HEK293 (cell line): Measurements from ENCODE around the gene STARD10.

ENCODE experiments used
- KLF16 ChIP-seq: fragments of 450-650 bp; formaldehyde crosslinking; IDR thresholded peaks from 2 replicates; pipeline ENCODE4 v1.5.1; 2017; ENCODE audit warnings: missing biosample characterization, missing genetic modification characterization
- YY1 ChIP-seq: fragments of 450-650 bp; formaldehyde crosslinking; IDR thresholded peaks from 2 replicates; pipeline ENCODE4 v1.5.1; 2018; ENCODE audit warnings: missing biosample characterization, missing genetic modification characterization
- ZBTB7A ChIP-seq: fragments of 450-650 bp; formaldehyde crosslinking; IDR thresholded peaks from 2 replicates; pipeline ENCODE4 v1.5.1; 2016; ENCODE audit warnings: low read depth, missing biosample characterization, missing genetic modification characterization
- ZNF114 ChIP-seq: fragments of 450-650 bp; formaldehyde crosslinking; IDR thresholded peaks from 2 replicates; pipeline ENCODE4 v1.5.0; 2017; ENCODE audit warnings: missing biosample characterization, missing genetic modification characterization
- TF ChIP-seq, protein P1 (sequence below): fragments of 450-650 bp; formaldehyde crosslinking; IDR thresholded peaks from 2 replicates; pipeline ENCODE4 v1.5.1; 2016; ENCODE audit warnings: missing biosample characterization, missing genetic modification characterization
- TF ChIP-seq, protein P2 (sequence below): fragments of 450-650 bp; formaldehyde crosslinking; IDR thresholded peaks from 2 replicates; pipeline ENCODE4 v1.5.1; 2016; ENCODE audit warnings: missing biosample characterization, missing genetic modification characterization

DNA sequence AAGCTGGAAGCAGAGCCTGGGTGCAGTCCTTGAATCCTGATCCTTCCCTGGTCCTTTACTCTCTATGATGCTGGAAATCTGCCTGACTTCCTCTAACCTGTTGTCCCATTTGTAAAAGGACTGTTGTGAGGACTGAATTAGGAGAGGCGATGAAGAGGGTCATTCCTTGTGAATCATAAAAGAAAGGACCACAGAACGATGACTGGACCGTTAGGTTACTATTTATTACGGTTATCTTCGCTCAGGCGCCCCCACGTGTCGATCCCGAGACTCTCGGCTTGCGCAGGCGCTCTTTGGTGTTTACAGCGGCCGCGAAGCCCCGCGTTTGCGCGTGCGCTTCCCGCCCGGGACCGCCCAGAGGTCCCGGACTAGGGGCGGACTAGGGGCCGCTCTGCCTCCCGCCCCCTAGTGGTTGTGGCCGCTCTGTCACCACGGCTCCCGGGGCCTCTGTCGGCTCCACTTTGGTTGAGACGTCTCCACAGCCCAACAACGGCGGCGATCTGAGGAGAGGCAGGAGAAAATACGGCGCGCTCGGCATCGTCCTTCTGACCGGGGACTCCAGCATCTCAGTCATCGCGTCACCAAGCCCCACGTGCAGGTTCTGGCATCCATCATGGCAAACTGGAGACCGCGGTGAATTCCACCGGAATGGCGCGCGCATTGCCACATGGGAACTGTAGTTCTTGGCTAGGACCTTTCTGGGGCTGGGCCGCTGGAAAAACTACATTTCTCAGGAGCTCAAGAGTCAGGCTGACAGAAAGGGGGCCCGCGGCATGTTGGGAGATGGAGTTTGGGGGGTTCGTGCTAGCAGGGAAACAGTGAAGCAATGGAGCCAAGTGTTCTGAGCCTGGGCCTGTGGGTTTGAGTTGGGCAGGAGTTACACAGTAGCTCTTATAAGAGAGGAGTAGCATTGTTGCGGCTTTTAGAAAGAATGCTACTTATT lies at the start of gene STARD10:
- TF ChIP-seq KLF16 (tag by site-specific recombination) (peak; percentile 79), YY1 (tag by site-specific recombination) (peak; percentile 92), ZBTB7A (peak; percentile 86; the same call in 1 of the 2 replicates), ZNF114 (tag by site-specific recombination) (no peak)
- TF ChIP-seq, protein P1, sequence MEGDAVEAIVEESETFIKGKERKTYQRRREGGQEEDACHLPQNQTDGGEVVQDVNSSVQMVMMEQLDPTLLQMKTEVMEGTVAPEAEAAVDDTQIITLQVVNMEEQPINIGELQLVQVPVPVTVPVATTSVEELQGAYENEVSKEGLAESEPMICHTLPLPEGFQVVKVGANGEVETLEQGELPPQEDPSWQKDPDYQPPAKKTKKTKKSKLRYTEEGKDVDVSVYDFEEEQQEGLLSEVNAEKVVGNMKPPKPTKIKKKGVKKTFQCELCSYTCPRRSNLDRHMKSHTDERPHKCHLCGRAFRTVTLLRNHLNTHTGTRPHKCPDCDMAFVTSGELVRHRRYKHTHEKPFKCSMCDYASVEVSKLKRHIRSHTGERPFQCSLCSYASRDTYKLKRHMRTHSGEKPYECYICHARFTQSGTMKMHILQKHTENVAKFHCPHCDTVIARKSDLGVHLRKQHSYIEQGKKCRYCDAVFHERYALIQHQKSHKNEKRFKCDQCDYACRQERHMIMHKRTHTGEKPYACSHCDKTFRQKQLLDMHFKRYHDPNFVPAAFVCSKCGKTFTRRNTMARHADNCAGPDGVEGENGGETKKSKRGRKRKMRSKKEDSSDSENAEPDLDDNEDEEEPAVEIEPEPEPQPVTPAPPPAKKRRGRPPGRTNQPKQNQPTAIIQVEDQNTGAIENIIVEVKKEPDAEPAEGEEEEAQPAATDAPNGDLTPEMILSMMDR (tag by site-specific recombination), result peak; percentile 99
- TF ChIP-seq, protein P2, sequence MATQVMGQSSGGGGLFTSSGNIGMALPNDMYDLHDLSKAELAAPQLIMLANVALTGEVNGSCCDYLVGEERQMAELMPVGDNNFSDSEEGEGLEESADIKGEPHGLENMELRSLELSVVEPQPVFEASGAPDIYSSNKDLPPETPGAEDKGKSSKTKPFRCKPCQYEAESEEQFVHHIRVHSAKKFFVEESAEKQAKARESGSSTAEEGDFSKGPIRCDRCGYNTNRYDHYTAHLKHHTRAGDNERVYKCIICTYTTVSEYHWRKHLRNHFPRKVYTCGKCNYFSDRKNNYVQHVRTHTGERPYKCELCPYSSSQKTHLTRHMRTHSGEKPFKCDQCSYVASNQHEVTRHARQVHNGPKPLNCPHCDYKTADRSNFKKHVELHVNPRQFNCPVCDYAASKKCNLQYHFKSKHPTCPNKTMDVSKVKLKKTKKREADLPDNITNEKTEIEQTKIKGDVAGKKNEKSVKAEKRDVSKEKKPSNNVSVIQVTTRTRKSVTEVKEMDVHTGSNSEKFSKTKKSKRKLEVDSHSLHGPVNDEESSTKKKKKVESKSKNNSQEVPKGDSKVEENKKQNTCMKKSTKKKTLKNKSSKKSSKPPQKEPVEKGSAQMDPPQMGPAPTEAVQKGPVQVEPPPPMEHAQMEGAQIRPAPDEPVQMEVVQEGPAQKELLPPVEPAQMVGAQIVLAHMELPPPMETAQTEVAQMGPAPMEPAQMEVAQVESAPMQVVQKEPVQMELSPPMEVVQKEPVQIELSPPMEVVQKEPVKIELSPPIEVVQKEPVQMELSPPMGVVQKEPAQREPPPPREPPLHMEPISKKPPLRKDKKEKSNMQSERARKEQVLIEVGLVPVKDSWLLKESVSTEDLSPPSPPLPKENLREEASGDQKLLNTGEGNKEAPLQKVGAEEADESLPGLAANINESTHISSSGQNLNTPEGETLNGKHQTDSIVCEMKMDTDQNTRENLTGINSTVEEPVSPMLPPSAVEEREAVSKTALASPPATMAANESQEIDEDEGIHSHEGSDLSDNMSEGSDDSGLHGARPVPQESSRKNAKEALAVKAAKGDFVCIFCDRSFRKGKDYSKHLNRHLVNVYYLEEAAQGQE (tag by site-specific recombination), result no peak
